Lower leg skin (tissue), 3 donors: Measurements from ENCODE around the gene ZNF396.

Experiments
- CTCF ChIP-seq, 3 donors: fragments of 450-650 bp; IDR thresholded peaks; one replicate each; pipeline ENCODE4 v1.5.1; 2016; ENCODE audit warnings: antibody characterized with exemption in 3 of 3, mild to moderate bottlenecking in 3 of 3, moderate library complexity in 2 of 3
- POLR2A ChIP-seq, 2 donors: fragments of 450-650 bp; IDR thresholded peaks; one replicate each; pipeline ENCODE4 v1.6.1; 2016 to 2017; ENCODE audit warnings: antibody characterized with exemption in 2 of 2, mild to moderate bottlenecking in 1 of 2, moderate library complexity in 1 of 2

GRCh38 chr18:35410561-35410960 lies 33.4 kb upstream of the ZNF396 start:
- TF ChIP-seq CTCF (IDR thresholded peaks at IDR 0.05), result no peak
- no peak for TF ChIP-seq POLR2A (IDR thresholded peaks at IDR 0.05)
